ENCODE results near the gene SANBR.

DNA sequence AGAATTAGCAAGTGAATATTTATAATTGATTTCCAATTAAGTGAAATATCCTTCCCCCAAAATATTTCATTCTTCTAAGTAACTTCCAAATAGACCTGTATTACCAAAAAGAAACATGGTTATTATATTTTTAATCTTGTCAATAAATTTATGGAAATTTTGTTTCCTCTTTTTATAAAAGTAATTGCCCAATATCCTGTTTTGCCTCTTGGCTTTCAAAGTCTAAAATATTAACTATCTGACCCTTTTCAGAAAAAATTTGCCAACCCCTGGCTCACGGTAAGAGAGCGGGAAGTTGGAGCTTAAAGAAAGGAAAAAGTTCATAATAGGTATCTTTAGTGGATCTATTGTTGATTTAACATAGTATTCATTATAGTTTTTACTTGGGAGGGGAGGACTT lies 20.4 kb upstream of the SANBR start:
- TF ChIP-seq POLR2A (IDR thresholded peaks at IDR 0.05) (no peak), POLR2AphosphoS5 (IDR thresholded peaks at IDR 0.05; ENCODE audit: insufficient read depth in 1 of 2, low read depth in 1 of 2) (no peak)
- TF ChIP-seq, protein P1, sequence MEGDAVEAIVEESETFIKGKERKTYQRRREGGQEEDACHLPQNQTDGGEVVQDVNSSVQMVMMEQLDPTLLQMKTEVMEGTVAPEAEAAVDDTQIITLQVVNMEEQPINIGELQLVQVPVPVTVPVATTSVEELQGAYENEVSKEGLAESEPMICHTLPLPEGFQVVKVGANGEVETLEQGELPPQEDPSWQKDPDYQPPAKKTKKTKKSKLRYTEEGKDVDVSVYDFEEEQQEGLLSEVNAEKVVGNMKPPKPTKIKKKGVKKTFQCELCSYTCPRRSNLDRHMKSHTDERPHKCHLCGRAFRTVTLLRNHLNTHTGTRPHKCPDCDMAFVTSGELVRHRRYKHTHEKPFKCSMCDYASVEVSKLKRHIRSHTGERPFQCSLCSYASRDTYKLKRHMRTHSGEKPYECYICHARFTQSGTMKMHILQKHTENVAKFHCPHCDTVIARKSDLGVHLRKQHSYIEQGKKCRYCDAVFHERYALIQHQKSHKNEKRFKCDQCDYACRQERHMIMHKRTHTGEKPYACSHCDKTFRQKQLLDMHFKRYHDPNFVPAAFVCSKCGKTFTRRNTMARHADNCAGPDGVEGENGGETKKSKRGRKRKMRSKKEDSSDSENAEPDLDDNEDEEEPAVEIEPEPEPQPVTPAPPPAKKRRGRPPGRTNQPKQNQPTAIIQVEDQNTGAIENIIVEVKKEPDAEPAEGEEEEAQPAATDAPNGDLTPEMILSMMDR (IDR thresholded peaks at IDR 0.05) = no peak

All from vagina (tissue), 2 donors.